NCI-H510A (cell line): ENCODE measurements around the gene FGF22.

Experiments used
- DNase-seq: peaks from one replicate; lab custom pipeline; 2025; lab: John Stamatoyannopoulos, UW

FGF22 gene

DNA sequence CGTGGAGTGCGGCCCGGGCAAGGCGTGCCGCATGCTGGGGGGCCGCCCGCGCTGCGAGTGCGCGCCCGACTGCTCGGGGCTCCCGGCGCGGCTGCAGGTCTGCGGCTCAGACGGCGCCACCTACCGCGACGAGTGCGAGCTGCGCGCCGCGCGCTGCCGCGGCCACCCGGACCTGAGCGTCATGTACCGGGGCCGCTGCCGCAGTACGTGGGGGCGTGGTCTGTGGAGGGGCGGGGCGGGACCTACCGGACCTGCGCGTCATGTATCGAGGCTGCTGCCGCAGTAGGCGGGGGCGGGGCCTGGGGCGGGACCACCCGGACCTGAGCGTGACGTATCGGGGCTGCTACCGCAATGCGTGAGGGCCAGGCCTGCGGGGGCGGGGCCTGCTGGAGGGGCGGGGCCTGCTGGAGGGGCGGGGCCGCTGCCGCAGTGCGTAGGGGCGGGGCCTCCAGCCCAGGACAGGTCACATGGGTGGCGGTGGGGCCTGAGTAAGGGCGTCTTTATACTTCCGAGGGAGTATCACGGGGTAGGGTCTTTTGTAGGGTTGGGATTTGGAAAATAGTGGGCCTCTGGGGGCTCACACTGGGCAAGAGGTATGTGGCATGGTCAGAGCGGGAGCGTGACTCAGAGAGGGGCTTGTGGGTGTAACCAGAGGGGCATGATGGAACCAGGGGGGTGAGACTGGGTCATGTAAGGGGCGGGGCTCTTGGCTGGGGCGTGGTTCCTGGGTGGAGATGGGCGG, 40.8 kb downstream of the FGF22 start:
- peak; percentile 61 for DNase-seq

DNA sequence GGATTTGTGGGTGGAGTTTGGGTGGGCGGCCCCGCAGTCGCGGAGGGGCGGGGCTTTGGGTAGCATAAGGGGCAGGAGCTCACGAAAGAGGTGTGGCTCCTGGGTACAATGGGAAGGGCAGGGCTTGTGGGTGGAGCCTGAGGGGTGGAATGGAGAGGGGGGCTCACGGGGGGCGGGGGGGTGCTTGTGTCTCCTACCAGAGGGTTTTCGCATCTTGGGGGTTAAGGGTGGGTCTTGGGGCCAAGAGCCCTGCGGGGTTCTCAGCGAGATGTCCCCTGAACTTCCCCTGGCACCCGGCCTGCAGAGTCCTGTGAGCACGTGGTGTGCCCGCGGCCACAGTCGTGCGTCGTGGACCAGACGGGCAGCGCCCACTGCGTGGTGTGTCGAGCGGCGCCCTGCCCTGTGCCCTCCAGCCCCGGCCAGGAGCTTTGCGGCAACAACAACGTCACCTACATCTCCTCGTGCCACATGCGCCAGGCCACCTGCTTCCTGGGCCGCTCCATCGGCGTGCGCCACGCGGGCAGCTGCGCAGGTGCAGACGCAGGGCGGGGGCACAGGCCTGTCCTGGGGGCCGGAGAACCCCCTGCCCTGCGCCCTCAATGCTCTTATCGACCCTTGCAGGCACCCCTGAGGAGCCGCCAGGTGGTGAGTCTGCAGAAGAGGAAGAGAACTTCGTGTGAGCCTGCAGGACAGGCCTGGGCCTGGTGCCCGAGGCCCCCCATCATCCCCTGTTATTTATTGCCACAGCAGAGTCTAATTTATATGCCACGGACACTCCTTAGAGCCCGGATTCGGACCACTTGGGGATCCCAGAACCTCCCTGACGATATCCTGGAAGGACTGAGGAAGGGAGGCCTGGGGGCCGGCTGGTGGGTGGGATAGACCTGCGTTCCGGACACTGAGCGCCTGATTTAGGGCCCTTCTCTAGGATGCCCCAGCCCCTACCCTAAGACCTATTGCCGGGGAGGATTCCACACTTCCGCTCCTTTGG, 41.6 kb downstream of the FGF22 start:
- DNase-seq = no peak

DNA sequence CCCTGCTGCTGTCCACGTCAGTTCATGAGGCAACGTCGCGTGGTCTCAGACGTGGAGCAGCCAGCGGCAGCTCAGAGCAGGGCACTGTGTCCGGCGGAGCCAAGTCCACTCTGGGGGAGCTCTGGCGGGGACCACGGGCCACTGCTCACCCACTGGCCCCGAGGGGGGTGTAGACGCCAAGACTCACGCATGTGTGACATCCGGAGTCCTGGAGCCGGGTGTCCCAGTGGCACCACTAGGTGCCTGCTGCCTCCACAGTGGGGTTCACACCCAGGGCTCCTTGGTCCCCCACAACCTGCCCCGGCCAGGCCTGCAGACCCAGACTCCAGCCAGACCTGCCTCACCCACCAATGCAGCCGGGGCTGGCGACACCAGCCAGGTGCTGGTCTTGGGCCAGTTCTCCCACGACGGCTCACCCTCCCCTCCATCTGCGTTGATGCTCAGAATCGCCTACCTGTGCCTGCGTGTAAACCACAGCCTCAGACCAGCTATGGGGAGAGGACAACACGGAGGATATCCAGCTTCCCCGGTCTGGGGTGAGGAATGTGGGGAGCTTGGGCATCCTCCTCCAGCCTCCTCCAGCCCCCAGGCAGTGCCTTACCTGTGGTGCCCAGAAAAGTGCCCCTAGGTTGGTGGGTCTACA, 43.1 kb downstream of the FGF22 start:
- no peak for DNase-seq

DNA sequence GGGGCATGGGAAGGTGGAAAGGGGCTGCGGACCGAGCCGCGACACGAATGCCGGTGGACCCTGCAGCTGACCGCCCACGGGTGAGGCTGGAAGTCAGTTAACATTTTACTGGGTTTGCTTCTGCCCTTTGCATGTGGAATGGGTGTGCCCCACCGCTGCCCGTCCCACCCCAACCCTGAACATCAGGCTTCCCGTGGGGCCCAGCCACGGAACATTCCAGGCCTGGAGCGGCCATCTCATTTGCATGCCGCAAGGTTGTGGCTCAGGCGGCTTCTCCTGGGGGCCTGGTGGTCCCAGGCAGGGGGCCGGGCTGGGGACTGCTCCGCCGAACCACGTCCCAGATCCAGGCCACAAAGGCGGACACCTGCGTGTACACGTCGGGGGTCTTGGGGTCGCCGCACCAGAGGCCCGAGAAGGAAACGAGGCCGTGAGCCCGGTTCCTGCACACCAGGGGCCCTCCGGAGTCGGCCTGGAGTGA, 45.8 kb downstream of the FGF22 start:
- no peak for DNase-seq

DNA sequence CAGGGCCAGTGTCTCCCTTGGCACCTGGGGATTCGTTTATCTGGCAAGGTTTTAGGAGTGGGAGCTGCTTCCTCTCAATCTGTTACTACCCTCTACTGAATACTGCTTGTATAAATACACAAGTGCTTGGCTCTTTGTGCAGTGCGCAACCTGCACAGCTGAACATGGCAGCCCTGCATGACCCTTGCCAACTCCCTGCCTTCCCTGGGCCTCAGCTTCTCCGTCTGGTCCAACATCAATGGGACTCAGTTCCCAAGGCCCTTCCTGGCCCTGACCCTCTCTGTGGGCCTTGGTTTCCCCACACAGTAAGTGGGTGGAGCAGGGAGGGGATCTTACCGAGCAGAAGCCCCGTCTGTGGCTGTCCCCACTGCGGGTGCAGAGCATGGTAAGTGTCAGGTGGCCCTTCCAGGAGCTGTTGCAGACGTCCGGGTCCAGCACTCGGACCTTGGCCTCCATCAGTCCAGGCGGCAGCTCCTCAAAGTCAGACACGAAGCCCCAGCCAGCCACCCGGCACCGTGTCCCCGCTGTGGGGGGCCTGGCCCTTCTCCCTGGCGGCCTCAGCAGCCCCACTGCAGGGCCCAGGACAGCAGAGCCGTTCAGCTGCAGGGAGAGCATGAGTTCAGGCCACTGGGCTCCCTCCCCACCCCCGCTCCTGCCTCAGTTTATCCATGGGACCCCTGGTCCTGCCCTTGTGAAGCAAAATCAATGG, 47.1 kb downstream of the FGF22 start:
- no peak for DNase-seq

DNA sequence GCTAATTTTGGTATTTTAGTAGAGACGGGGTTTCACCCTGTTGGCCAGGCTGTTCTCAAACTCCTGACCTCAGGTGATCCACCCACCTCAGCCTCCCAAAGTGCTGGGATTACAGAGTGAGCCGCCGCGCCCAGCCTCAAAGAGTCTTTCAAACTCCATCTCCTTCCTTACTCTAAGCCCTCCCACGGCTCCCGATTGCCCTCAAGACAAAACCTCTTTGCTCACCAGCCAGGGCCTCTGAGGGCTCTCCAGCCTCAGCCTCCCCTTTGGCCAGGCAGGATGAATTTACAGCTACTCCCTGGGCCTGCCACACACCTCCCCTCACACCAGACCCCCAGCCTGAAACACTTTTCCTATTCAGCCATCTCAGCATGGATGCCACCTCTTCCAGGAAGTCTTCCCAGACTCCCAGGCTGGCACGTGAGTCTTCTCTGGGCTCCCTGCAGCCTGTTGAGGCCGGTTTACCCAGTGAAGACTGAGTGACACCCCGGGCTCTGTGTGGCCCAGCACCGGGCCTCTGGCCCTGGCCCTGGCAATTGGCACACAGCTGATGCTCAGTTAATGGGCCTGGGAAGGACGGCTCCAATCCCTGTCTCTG, 48.0 kb downstream of the FGF22 start:
- no peak for DNase-seq

DNA sequence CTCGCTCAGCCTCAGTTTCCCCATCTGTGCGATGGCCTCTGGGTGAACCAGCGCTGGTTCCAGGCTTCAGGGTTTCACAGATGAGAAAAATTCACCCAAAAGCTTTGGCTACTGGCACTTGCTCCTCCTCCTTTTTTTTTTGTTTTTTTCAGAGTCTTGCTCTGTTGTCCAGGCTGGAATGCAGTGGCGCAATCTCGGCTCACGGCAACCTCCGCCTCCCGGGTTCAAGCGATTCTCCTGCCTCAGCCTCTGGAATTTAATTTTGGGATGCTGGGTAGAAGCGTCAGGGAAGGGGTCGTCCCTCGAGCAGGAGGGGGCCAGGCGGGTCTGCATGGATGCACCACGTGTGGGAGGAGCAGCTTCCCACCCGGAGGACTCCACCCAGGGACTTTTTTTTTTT, 48.5 kb downstream of the FGF22 start:
- DNase-seq = no peak

DNA sequence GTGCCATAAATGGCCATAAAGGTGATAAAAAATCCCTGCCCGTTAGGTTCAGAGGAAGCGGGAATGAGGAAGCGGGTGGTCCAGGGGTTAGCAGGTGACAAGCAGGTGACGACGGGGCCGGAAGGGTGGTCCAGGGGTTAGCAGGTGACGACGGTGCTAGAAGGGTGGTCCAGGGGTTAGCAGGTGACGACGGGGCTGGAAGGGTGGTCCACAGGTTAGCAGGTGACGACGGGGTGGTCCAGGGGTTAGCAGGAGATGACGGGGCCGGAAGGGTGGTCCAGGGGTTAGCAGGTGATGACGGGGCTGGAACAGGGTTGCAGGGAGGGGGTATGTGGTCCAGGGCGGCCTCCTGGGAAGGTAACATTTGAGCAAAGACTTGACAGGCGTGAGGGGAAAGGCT, 49.3 kb downstream of the FGF22 start:
- no peak for DNase-seq

DNA sequence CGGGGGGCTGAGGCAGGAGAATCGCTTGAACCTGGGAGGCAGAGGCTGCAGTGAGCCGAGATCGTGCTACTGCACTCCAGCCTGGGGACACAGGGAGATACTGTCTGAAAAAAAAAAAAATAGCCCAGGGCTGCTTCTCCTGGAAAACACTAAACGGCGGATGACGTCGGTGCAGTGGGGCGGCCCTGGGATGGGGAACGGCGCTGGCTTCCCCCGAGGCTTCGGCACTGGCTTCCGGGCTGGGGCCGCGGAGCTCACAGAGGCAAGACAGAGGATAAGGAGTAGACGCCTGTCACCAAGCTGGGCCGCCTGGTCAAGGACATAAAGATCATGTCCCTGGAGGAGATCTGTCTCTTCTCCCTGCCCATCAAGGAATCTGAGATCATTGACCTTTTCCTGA, 50.5 kb downstream of the FGF22 start:
- no peak for DNase-seq
